GM13976 (cell line): ENCODE results near the gene ADAMTS14.

Experiments
- DNase-seq: peaks from one replicate; pipeline ENCODE4 v3.0.0; 2012; ENCODE audit warnings: low spot score
- in situ Hi-C: fragments of 300-500 bp; cut with MboI; formaldehyde crosslinking; loops from one replicate; pipeline ENCODE4 v1.12.0; 2022; ENCODE audit warnings: low sequenced_read_pairs, mixed read lengths, inconsistent platforms; ENCODE audit not compliant: unreplicated experiment
- TF ChIP-seq, protein P1 (sequence below): IDR thresholded peaks from 2 replicates; pipeline ENCODE4 v1.5.1; 2012; ENCODE audit warnings: borderline replicate concordance, mild to moderate bottlenecking; ENCODE audit not compliant: insufficient read depth; ENCODE audit errors: extremely low read depth, missing control alignments, control extremely low read depth

ADAMTS14 gene

DNA sequence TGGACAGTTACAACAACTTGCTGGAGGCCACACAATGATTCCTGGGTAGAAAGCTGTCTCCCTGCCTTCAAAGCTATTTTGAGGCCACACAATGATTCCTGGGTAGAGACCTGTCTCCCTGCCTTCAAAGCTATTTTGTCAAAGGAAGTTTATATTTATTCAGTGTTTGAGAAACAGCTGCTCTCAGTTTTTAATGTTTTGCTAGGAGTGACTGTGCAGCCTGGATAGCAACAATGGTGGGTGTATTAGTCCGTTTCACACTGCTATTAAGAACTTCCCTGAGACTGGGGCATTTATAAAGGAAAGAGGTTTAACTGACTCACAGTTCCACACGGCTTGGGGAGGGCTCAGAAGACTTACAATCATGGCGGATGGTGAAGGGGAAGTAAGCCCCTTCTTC is 139.6 kb downstream of the ADAMTS14 start:
- in situ Hi-C loops, result no loop called here
- TF ChIP-seq, protein P1, sequence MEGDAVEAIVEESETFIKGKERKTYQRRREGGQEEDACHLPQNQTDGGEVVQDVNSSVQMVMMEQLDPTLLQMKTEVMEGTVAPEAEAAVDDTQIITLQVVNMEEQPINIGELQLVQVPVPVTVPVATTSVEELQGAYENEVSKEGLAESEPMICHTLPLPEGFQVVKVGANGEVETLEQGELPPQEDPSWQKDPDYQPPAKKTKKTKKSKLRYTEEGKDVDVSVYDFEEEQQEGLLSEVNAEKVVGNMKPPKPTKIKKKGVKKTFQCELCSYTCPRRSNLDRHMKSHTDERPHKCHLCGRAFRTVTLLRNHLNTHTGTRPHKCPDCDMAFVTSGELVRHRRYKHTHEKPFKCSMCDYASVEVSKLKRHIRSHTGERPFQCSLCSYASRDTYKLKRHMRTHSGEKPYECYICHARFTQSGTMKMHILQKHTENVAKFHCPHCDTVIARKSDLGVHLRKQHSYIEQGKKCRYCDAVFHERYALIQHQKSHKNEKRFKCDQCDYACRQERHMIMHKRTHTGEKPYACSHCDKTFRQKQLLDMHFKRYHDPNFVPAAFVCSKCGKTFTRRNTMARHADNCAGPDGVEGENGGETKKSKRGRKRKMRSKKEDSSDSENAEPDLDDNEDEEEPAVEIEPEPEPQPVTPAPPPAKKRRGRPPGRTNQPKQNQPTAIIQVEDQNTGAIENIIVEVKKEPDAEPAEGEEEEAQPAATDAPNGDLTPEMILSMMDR, result no peak
- DNase-seq, result no peak
